Ishikawa (cell line): ENCODE results near the gene UPK3A.

ENCODE experiments used
- CEBPB ChIP-seq: IDR thresholded peaks from 2 replicates; pipeline ENCODE4 v1.6.1; 2012
- CREB1 ChIP-seq: IDR thresholded peaks from 2 replicates; pipeline ENCODE4 v1.6.1; 2012; ENCODE audit warnings: low read depth
- EGR1 ChIP-seq: IDR thresholded peaks from 2 replicates; pipeline ENCODE4 v1.6.1; 2012
- EP300 ChIP-seq: IDR thresholded peaks from 2 replicates; pipeline ENCODE4 v1.6.1; 2012; ENCODE audit warnings: borderline replicate concordance
- FOXM1 ChIP-seq: IDR thresholded peaks from 2 replicates; pipeline ENCODE4 v1.6.1; 2012; ENCODE audit warnings: low read depth, borderline replicate concordance
- MAX ChIP-seq: IDR thresholded peaks from 2 replicates; pipeline ENCODE4 v1.6.1; 2012
- NFIC ChIP-seq: IDR thresholded peaks from 2 replicates; pipeline ENCODE4 v1.6.1; 2012
- RAD21 ChIP-seq: IDR thresholded peaks from 2 replicates; pipeline ENCODE4 v1.6.1; 2012; ENCODE audit warnings: low read depth
- REST ChIP-seq: IDR thresholded peaks from 2 replicates; pipeline ENCODE4 v1.6.1; 2012; ENCODE audit warnings: low read depth, mild to moderate bottlenecking
- TAF1 ChIP-seq: IDR thresholded peaks from 2 replicates; pipeline ENCODE4 v1.6.1; 2012; ENCODE audit warnings: low read depth, mild to moderate bottlenecking
- TCF12 ChIP-seq: IDR thresholded peaks from 2 replicates; pipeline ENCODE4 v1.6.1; 2012; ENCODE audit warnings: low read depth
- TEAD4 ChIP-seq: IDR thresholded peaks from 2 replicates; pipeline ENCODE4 v1.6.1; 2012
- USF1 ChIP-seq: IDR thresholded peaks from 2 replicates; pipeline ENCODE4 v1.6.1; 2012
- YY1 ChIP-seq: IDR thresholded peaks from 2 replicates; pipeline ENCODE4 v1.6.1; 2012; ENCODE audit warnings: low read depth
- ZBTB7A ChIP-seq: IDR thresholded peaks from 2 replicates; pipeline ENCODE4 v1.6.1; 2012; ENCODE audit warnings: low read depth

The UPK3A gene

DNA sequence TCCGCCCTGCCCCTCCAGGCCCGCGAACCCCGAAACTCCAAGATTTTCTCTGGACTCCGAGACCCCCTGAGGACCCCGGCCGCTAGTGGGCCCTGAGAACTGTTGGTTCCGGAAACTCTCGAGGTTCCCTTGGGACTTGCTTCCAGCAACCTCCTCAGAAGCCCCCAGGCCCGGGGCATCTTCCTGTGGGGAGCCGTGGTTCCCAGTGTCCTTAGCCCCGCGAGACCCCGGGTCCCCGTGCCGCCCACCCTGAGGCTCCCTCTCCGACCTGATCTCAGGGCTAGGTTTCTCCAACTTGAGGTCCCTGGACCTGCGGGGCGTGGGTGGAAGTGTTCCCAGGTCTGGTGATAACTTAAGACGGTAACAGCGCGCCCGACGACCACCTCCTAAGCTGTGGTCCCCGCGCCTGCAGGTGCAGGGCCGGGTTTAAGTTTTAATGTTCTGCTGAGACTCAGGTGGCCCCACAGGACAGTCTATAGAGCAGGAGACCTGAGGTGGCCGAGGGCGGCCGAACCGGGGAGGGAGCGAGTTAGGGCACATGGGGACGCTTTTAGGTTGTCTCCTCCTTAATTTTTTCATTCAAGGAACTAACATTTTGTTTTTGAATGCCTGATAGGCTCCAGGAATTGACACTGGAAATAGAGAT, 25.7 kb downstream of the UPK3A start:
- TF ChIP-seq YY1 (no peak), TCF12 (no peak), MAX (no peak), EGR1 (peak; percentile 29; the same call in 1 of the 2 replicates), ZBTB7A (0 out of 2 replicates have a peak, but pooled peaks have one; percentile 61)

DNA sequence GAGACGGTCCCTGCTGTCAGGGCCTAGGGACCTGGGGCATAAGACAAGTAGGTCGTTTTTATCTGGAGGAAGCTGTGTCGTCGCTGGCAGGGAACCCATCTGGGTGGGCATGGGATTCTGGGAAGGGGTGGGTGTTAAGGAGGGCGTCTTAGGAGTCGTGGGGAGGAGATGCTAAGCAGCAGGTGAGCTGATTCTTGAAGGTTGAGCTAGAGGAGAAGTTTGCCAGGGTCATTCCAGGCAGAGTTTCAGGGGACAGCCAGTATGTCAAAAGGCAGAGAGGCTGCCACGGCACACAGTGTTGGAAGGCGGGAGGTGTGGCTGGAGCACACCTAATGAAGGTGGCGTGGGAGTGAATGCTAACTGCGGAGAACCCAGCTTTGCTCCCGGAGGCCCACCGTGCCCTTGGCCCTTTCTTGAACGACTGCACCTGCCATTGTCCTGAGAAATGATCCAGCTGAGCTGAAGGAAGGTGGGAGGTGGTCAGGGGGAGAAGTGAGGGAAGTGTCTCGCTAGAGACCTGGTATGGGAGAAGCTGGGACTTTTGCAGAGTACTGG, 26.3 kb downstream of the UPK3A start:
- TF ChIP-seq ZBTB7A: no peak

GRCh38 chr22:45312415-45312814, 27.7 kb downstream of the UPK3A start:
- TF ChIP-seq TAF1 (no peak), FOXM1 (no peak), CEBPB (no peak), REST (no peak), CREB1 (no peak), USF1 (no peak), ZBTB7A (no peak), NFIC (no peak), EGR1 (no peak), YY1 (no peak), MAX (no peak), RAD21 (no peak), TCF12 (no peak), EP300 (no peak), TEAD4 (no peak)

DNA sequence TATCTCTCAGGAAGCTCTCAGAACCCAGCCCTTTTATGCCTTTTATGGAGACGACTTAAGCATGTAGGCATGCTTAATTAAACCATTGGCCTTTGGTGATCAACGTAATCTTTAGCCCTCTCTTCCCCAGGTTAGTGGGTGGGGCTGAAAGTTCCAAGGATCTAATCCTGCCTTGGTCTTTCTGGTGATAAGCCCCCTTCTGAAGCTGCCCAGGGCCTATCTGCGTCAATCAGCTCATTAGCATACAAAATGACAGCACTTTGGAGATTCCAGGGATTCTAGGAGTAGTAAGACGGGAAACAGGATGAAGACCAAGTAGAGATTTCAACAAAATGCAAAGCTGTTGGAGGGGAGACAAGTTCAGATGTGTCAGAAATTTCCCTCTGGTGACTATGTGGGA, 28.1 kb downstream of the UPK3A start:
- no peak for TF ChIP-seq TCF12
- no peak for TF ChIP-seq YY1
- no peak for TF ChIP-seq CREB1
- no peak for TF ChIP-seq TEAD4
- no peak for TF ChIP-seq MAX
- no peak for TF ChIP-seq TAF1
- no peak for TF ChIP-seq RAD21
- no peak for TF ChIP-seq EGR1
- no peak for TF ChIP-seq EP300
- TF ChIP-seq REST: no peak
- no peak for TF ChIP-seq ZBTB7A

DNA sequence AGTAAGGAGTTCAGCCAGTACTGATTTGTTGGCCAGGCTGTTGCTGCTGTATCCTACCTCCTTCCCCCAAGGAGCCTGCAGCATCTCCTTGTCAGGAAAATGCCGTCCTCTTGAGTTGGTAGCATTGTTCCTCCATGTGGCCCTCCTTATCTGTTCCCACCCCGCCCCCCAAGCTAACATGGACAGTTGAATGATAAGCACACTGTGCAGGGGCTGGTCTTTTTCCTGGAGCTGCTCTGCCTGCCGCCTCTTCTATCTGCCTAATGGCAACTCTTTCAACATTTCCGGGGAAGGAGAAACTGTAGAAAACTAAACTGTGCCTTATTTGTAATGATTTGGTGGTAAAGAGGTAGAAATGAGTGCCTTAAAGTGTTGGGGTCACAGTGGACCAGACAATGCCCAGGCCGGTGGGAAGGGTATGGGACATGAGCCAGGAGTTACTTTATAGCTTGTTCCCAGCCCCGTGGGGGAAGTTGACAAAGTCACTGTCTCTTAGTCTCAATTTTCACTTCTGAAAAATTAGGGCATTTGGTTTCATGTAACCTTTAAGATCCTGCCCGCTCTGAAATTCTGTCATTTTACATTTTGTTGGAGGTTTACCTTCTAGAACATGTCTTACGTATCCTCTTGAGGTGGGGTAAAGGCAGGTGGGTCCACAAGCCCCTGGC, 29.4 kb downstream of the UPK3A start:
- TF ChIP-seq CREB1 (no peak), MAX (no peak), NFIC (no peak), REST (no peak), EP300 (no peak), TEAD4 (no peak), EGR1 (no peak), FOXM1 (no peak), TCF12 (no peak), CEBPB (no peak), RAD21 (no peak), TAF1 (no peak), USF1 (no peak), ZBTB7A (no peak), YY1 (no peak)
